Endodermal cell (in vitro differentiated cells): ENCODE data around the gene LDHD. TPM values are rescaled to one million over a fixed set of nuclear protein-coding genes. Genes with fewer than 3 reads are reported as not detected.

Experiments
- DNase-seq: peaks from one replicate; pipeline ENCODE4 v3.0.0-alpha.2; 2017
- H3K27ac ChIP-seq: 2 replicates; pipeline ENCODE4 v1.5.1; 2013; ENCODE audit warnings: mild to moderate bottlenecking, low read depth, low read length, moderate library complexity
- H3K27me3 ChIP-seq: 2 replicates; pipeline ENCODE4 v1.6.1; 2013; ENCODE audit warnings: mild to moderate bottlenecking, low read length, moderate library complexity; ENCODE audit not compliant: insufficient read depth, control insufficient read depth, poor library complexity, severe bottlenecking
- H3K36me3 ChIP-seq: 2 replicates; pipeline ENCODE4 v1.7.0; 2013; ENCODE audit warnings: mild to moderate bottlenecking, low read length, moderate library complexity; ENCODE audit not compliant: control insufficient read depth, insufficient read depth
- H3K4me1 ChIP-seq: one replicate; pipeline ENCODE4 v1.7.0; 2013; ENCODE audit warnings: low read length; ENCODE audit not compliant: control insufficient read depth, insufficient read depth
- H3K4me3 ChIP-seq: 2 replicates; pipeline ENCODE4 v1.5.1; 2013; ENCODE audit warnings: mild to moderate bottlenecking, low read length, moderate library complexity
- H3K9ac ChIP-seq: 2 replicates; pipeline ENCODE4 v1.6.1; 2013; ENCODE audit warnings: mild to moderate bottlenecking, low read length, moderate library complexity; ENCODE audit not compliant: poor library complexity, severe bottlenecking; ENCODE audit errors: extremely low read depth
- H3K9me3 ChIP-seq: 2 replicates; pipeline ENCODE4 v1.6.1; 2013; ENCODE audit warnings: mild to moderate bottlenecking, low read length, moderate library complexity; ENCODE audit not compliant: control insufficient read depth
- H3K27ac Mint-ChIP-seq: 2 replicates; pipeline ENCODE4 v1.8.0; 2020; ENCODE audit warnings: mixed read lengths
- H3K27me3 Mint-ChIP-seq: 2 replicates; pipeline ENCODE4 v1.8.0; 2021; ENCODE audit warnings: mild to moderate bottlenecking, mixed read lengths; ENCODE audit not compliant: insufficient read depth
- H3K36me3 Mint-ChIP-seq: 2 replicates; pipeline ENCODE4 v1.8.0; 2020; ENCODE audit warnings: low read depth, mixed read lengths
- H3K4me1 Mint-ChIP-seq: 2 replicates; pipeline ENCODE4 v1.8.0; 2020; ENCODE audit warnings: mixed read lengths
- H3K4me3 Mint-ChIP-seq: 2 replicates; pipeline ENCODE4 v1.8.0; 2020; ENCODE audit warnings: mild to moderate bottlenecking, moderate library complexity, mixed read lengths
- H3K9me3 Mint-ChIP-seq: 2 replicates; pipeline ENCODE4 v1.8.0; 2020; ENCODE audit warnings: mild to moderate bottlenecking, mixed read lengths
- CTCF ChIP-seq: fragments of 200-600 bp; sonication (generic); conservative IDR thresholded peaks from 2 replicates; pipeline ENCODE4 v1.5.0; 2021; ENCODE audit warnings: antibody characterized with exemption, mild to moderate bottlenecking
- WGBS, 2 experiments: methylation state at CpG; one replicate each; pipeline versions ENCODE4 v1.1.5 to v1.1.7; 2013; ENCODE audit warnings: missing lambda C conversion rate in 2 of 2, mixed read lengths in 1 of 2; ENCODE audit not compliant: insufficient coverage in 1 of 2, insufficient read length in 1 of 2; 5-methylcytosine and 5-hydroxymethylcytosine counted together
- long read RNA-seq, 4 experiments: library from polyadenylated mRNA in 2 of 4; library from RNA in 1 of 4; library from capped mRNA in 1 of 4; stranded (forward) in 3 of 4; unstranded in 1 of 4; transcript quantifications; one replicate each; pipeline ENCODE4 v2.0.0, GENCODE V29; 2020 to 2021; ENCODE audit warnings: inconsistent platforms in 1 of 4
- polyA plus RNA-seq, 2 experiments: library from polyadenylated mRNA; stranded (reverse); fragments of 50-300 nt; gene quantifications; one replicate each; pipeline ENCODE4 v1.2.3, GENCODE V29; 2013
- total RNA-seq, 2 donors: library from RNA; stranded (reverse); fragmentation: NEBNext Ultra II Directional in 1 of 2; extraction: Animal tissue kit (Norgen Biotek cat#: 25700) in 1 of 2; gene quantifications; 2 replicates in 1 of 2; 3 replicates in 1 of 2; pipeline ENCODE4 v1.2.1, GENCODE V29; 2021

LDHD gene
- total RNA-seq: 1 to 10 TPM; 1.4 to 4.3 TPM
- 1.3 TPM for polyA plus RNA-seq (2013, experiment 1 of 2)
- polyA plus RNA-seq (2013, experiment 2 of 2): 0.70 TPM
- long read RNA-seq, experiment 1: 0 reads
- long read RNA-seq, experiment 2, partial matches to known transcripts: 0 of 5 reads
- long read RNA-seq, experiment 2, other reads (novel, unspliced or antisense): 2 of 5 reads
- long read RNA-seq, experiment 3, transcript LDHD-202 (11 exons, 1,966 nt): major isoform, 7 of 15 reads
- long read RNA-seq, experiment 3, transcript LDHD-201 (11 exons, 2,067 nt): minor isoform, 5 of 15 reads
- long read RNA-seq, experiment 3, partial matches to known transcripts: 1 of 15 reads
- long read RNA-seq, experiment 3, other reads (novel, unspliced or antisense): 2 of 15 reads
- long read RNA-seq, experiment 4, partial matches to known transcripts: 0 of 1 reads
- long read RNA-seq, experiment 4, other reads (novel, unspliced or antisense): 0 of 1 reads

- no peak for TF ChIP-seq CTCF
- H3K36me3 Mint-ChIP-seq: no peaks in the 10 kb centered on the region
- peak within 1 kb of the TSS; percentile 46 for H3K4me3 Mint-ChIP-seq
- WGBS, 2 experiments: 66 to 88% methylated on average over 5 to 15 of the region's 15 CpGs
- Histone ChIP-seq H3K4me3 (no peak within 1 kb of the TSS), H3K4me1 (no peaks in the 10 kb centered on the region), H3K9ac (no peak within 1 kb of the TSS), H3K9me3 (peaks cover 15% of the 10 kb centered on the region), H3K27me3 (no peaks in the 10 kb centered on the region), H3K27ac (no peak within 1 kb of the TSS), H3K36me3 (no peaks in the 10 kb centered on the region)
- H3K9me3 Mint-ChIP-seq: peaks cover 26% of the 10 kb centered on the region
- peaks cover 27% of the 10 kb centered on the region for H3K4me1 Mint-ChIP-seq
- H3K27ac Mint-ChIP-seq: peak within 1 kb of the TSS; percentile 55
- H3K27me3 Mint-ChIP-seq: no peaks in the 10 kb centered on the region
- DNase-seq: peak; percentile 82
Measured at GRCh38 chr16:75116081-75116910, at the start of gene LDHD. TSS of gene LDHD (minus strand) at chr16:75116780. CDS start at chr16:75116720, 60 bp downstream.

GRCh38 chr16:75160386-75160785, 43.8 kb upstream of the LDHD start:
- WGBS, 2 experiments: 91% methylated on average over 1 of the region's 1 CpG; no CpG with 5 or more reads in 1 of the 2 experiments
- DNase-seq: no peak
- no peak overlapping the region for H3K4me3 ChIP-seq
- H3K4me3 Mint-ChIP-seq: no peak overlapping the region
- TF ChIP-seq CTCF: no peak
- H3K27me3 Mint-ChIP-seq: no peaks in the 10 kb centered on the region
- H3K9ac ChIP-seq: no peak overlapping the region
- H3K27ac Mint-ChIP-seq: no peak overlapping the region
- H3K9me3 Mint-ChIP-seq: peaks cover 35% of the 10 kb centered on the region
- no peaks in the 10 kb centered on the region for H3K27me3 ChIP-seq
- no peaks in the 10 kb centered on the region for H3K4me1 ChIP-seq
- H3K27ac ChIP-seq: no peak overlapping the region
- peaks cover 65% of the 10 kb centered on the region for H3K9me3 ChIP-seq
- H3K36me3 Mint-ChIP-seq: peaks cover 78% of the 10 kb centered on the region
- peaks cover 66% of the 10 kb centered on the region for H3K36me3 ChIP-seq
- no peaks in the 10 kb centered on the region for H3K4me1 Mint-ChIP-seq

GRCh38 chr16:75152635-75153034, 36.1 kb upstream of the LDHD start:
- no peak overlapping the region for H3K27ac Mint-ChIP-seq
- Histone ChIP-seq H3K27ac (no peak overlapping the region), H3K4me1 (no peaks in the 10 kb centered on the region), H3K27me3 (no peaks in the 10 kb centered on the region), H3K4me3 (peak overlapping the region; percentile 16), H3K9me3 (peaks cover 59% of the 10 kb centered on the region), H3K36me3 (peaks cover 60% of the 10 kb centered on the region), H3K9ac (no peak overlapping the region)
- DNase-seq: no peak
- H3K4me1 Mint-ChIP-seq: peaks cover 2% of the 10 kb centered on the region
- H3K36me3 Mint-ChIP-seq: peaks cover 70% of the 10 kb centered on the region
- peaks cover 43% of the 10 kb centered on the region for H3K9me3 Mint-ChIP-seq
- no peak overlapping the region for H3K4me3 Mint-ChIP-seq
- no peak for TF ChIP-seq CTCF
- no peaks in the 10 kb centered on the region for H3K27me3 Mint-ChIP-seq
